Jurkat, Clone E6-1 (cell line): Measurements from ENCODE around the gene CDC25B.

Source experiments
- DNase-seq: peaks from one replicate; pipeline ENCODE4 v3.0.0-alpha.2; 2011; ENCODE audit warnings: low read depth, low spot score
- H3K4me3 ChIP-seq: 2 replicates; pipeline ENCODE4 v1.5.1; 2011; ENCODE audit warnings: mild to moderate bottlenecking, low read length, control low read depth, moderate library complexity

Gene CDC25B

GRCh38 chr20:3800256-3800877 is 4.3 kb downstream of the CDC25B start:
- DNase-seq: no peak
- no peak overlapping the region for H3K4me3 ChIP-seq

- DNase-seq: no peak
- H3K4me3 ChIP-seq: no peak overlapping the region
Measured at GRCh38 chr20:3800878-3801260, 4.8 kb downstream of the CDC25B start.

- H3K4me3 ChIP-seq: no peak overlapping the region
Measured at GRCh38 chr20:3801299-3801698, 5.2 kb downstream of the CDC25B start.

GRCh38 chr20:3801846-3802245 is 5.7 kb downstream of the CDC25B start:
- DNase-seq: no peak
- no peak overlapping the region for H3K4me3 ChIP-seq

More at GRCh38 chr20:3801299-3801698, 5.2 kb downstream of the CDC25B start:
- no peak for DNase-seq

GRCh38 chr20:3802524-3803239 is 6.6 kb downstream of the CDC25B start:
- no peak overlapping the region for H3K4me3 ChIP-seq
- DNase-seq: no peak

GRCh38 chr20:3803289-3803688 is 7.2 kb downstream of the CDC25B start:
- H3K4me3 ChIP-seq: no peak overlapping the region
- no peak for DNase-seq

GRCh38 chr20:3803854-3804253 is 7.7 kb downstream of the CDC25B start:
- no peak overlapping the region for H3K4me3 ChIP-seq
- DNase-seq: no peak

GRCh38 chr20:3804254-3804751 is 8.2 kb downstream of the CDC25B start:
- DNase-seq: no peak
- H3K4me3 ChIP-seq: no peak overlapping the region

GRCh38 chr20:3804781-3805180 is 8.7 kb downstream of the CDC25B start:
- DNase-seq: no peak
- H3K4me3 ChIP-seq: no peak overlapping the region

GRCh38 chr20:3808544-3808943 is 12.4 kb downstream of the CDC25B start:
- no peak overlapping the region for H3K4me3 ChIP-seq
- no peak for DNase-seq

- H3K4me3 ChIP-seq: peak overlapping the region; percentile 36
- peak; percentile 87 for DNase-seq
Measured at GRCh38 chr20:3811467-3812258, 15.6 kb downstream of the CDC25B start.

- peak overlapping the region; percentile 36; the same call in 1 of the 2 replicates for H3K4me3 ChIP-seq
- no peak for DNase-seq
Measured at GRCh38 chr20:3812259-3812681, 16.2 kb downstream of the CDC25B start.

GRCh38 chr20:3812975-3813847 is 17.1 kb downstream of the CDC25B start:
- no peak overlapping the region for H3K4me3 ChIP-seq
- no peak for DNase-seq

- no peak overlapping the region for H3K4me3 ChIP-seq
- DNase-seq: no peak
Measured at GRCh38 chr20:3813848-3814581, 17.9 kb downstream of the CDC25B start.

GRCh38 chr20:3814928-3815495 is 18.9 kb downstream of the CDC25B start:
- H3K4me3 ChIP-seq: no peak overlapping the region
- no peak for DNase-seq

- DNase-seq: peak; percentile 88
- H3K4me3 ChIP-seq: peak overlapping the region; percentile 18
Measured at GRCh38 chr20:3815703-3816315, 19.7 kb downstream of the CDC25B start.
